HepG2 (cell line): ENCODE measurements around the gene GFER. TPM values are rescaled to one million over a fixed set of nuclear protein-coding genes. Genes with fewer than 3 reads are reported as not detected.

ENCODE experiments used
- ATF5 ChIP-seq: sonication (generic); formaldehyde crosslinking; IDR thresholded peaks from 2 replicates; pipeline ENCODE4 v1.4.0; 2020; ENCODE audit warnings: mild to moderate bottlenecking, low read depth, missing genetic modification reagents
- CAMTA2 ChIP-seq: sonication (generic); formaldehyde crosslinking; IDR thresholded peaks from 2 replicates; pipeline ENCODE4 v1.4.0; 2020; ENCODE audit warnings: mild to moderate bottlenecking, missing genetic modification reagents, borderline replicate concordance
- CC2D1A ChIP-seq: sonication (generic); formaldehyde crosslinking; IDR thresholded peaks from 2 replicates; pipeline ENCODE4 v1.8.1; 2023; ENCODE audit warnings: mild to moderate bottlenecking, missing genetic modification reagents
- REL ChIP-seq: sonication (generic); formaldehyde crosslinking; conservative IDR thresholded peaks from 2 replicates; pipeline ENCODE4 v1.8.0; 2022; ENCODE audit warnings: mild to moderate bottlenecking, missing genetic modification reagents, moderate library complexity
- SP1 ChIP-seq, 2 experiments: fragments of 450-650 bp in 1 of 2; sonication (generic) in 1 of 2; formaldehyde crosslinking in 1 of 2; IDR thresholded peaks; 2 replicates each; pipeline versions ENCODE4 v1.4.0 to v1.6.1; 2016 to 2020; ENCODE audit warnings: missing genetic modification reagents in 1 of 2
- TFDP2 ChIP-seq: sonication (generic); formaldehyde crosslinking; IDR thresholded peaks from 2 replicates; pipeline ENCODE4 v1.4.0; 2020; ENCODE audit warnings: missing genetic modification reagents
- ZNF205 ChIP-seq: IDR thresholded peaks from 2 replicates; pipeline ENCODE4 v1.6.1; 2018; ENCODE audit warnings: missing biosample characterization, missing genetic modification reagents
- polyA plus RNA-seq, 8 experiments: library from polyadenylated mRNA; depleted of rRNA in 3 of 8; stranded (reverse) in 7 of 8; unstranded in 1 of 8; fragments of >200 nt; fragmentation: Illumina TruSeq in 4 of 8; extraction: Trizol in 4 of 8; gene quantifications; 2 replicates each; pipeline versions ENCODE4 v1.2.1 to v1.2.3, GENCODE V29; 2011 to 2016; ENCODE audit warnings: low read depth in 4 of 8, missing spikeins in 1 of 8, mixed read lengths in 1 of 8; ENCODE audit not compliant: insufficient read depth in 1 of 8
- total RNA-seq, 5 experiments: library from RNA; depleted of rRNA; stranded (reverse); fragments of >200 nt; fragmentation: Illumina TruSeq; extraction: Trizol; gene quantifications; 2 replicates each; pipeline ENCODE4 v1.2.3, GENCODE V29; 2016; ENCODE audit warnings: low read depth in 1 of 5
- TF ChIP-seq, protein P1 (sequence below): sonication (generic); formaldehyde crosslinking; IDR thresholded peaks from 2 replicates; pipeline ENCODE4 v1.5.0; 2020; ENCODE audit warnings: mild to moderate bottlenecking, missing genetic modification reagents, borderline replicate concordance
- TF ChIP-seq, protein P2 (sequence below): IDR thresholded peaks from 2 replicates; pipeline ENCODE4 v1.6.1; 2016; ENCODE audit warnings: mild to moderate bottlenecking, missing biosample characterization, missing genetic modification reagents
- TF ChIP-seq, protein P3 (sequence below): IDR thresholded peaks from 2 replicates; pipeline ENCODE4 v1.4.0; 2020; ENCODE audit warnings: mild to moderate bottlenecking, missing genetic modification reagents

GFER gene
- total and polyA plus RNA-seq, 2 of the 13 experiments (the other 11 are each of a cell fraction or from before 2014, with no cell fraction given), result 28.6 to 71.7 TPM

DNA sequence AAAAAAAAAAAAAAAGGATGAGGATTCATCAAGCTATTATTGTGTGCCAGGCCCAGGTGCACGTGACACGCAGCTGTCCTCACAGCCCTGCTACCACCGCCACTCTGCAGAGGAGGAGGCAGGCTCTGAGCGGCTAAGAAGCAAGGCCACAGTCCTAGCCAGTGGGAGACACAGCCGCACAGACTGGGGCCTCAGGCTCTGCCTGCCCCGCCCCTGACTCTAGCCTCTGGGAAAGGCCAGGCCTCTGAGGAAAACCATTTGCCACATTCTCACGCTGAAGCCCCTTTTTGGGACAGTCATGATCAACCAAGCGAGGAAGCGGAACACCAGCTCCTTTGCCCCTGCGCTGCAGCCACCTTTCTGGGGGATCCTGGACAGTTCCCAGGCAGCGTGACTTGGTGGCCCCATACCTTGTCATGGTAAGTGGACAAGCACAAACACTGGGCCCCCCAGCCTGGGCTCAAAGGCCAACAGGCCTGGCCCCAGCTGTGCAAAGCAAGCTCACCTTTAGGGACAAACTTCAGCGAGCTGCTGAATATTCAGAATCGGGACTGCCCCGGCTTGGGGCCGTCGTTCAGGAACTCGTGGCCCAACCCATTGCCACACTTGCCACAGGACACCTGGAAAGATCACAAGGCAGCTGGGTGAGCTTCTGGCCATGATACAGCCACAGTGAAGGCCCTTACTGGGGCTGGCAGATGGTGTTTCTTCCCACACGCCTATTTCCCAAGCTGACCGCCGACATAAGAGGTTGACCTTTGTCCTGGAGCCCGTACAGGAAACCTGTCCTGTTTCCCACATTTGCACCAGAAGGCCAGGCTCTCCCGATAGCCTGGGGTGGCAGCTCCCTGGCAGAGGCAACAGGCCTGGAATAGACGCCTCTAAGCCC lies 43.5 kb upstream of the GFER start (continued):
- TF ChIP-seq, protein P1, sequence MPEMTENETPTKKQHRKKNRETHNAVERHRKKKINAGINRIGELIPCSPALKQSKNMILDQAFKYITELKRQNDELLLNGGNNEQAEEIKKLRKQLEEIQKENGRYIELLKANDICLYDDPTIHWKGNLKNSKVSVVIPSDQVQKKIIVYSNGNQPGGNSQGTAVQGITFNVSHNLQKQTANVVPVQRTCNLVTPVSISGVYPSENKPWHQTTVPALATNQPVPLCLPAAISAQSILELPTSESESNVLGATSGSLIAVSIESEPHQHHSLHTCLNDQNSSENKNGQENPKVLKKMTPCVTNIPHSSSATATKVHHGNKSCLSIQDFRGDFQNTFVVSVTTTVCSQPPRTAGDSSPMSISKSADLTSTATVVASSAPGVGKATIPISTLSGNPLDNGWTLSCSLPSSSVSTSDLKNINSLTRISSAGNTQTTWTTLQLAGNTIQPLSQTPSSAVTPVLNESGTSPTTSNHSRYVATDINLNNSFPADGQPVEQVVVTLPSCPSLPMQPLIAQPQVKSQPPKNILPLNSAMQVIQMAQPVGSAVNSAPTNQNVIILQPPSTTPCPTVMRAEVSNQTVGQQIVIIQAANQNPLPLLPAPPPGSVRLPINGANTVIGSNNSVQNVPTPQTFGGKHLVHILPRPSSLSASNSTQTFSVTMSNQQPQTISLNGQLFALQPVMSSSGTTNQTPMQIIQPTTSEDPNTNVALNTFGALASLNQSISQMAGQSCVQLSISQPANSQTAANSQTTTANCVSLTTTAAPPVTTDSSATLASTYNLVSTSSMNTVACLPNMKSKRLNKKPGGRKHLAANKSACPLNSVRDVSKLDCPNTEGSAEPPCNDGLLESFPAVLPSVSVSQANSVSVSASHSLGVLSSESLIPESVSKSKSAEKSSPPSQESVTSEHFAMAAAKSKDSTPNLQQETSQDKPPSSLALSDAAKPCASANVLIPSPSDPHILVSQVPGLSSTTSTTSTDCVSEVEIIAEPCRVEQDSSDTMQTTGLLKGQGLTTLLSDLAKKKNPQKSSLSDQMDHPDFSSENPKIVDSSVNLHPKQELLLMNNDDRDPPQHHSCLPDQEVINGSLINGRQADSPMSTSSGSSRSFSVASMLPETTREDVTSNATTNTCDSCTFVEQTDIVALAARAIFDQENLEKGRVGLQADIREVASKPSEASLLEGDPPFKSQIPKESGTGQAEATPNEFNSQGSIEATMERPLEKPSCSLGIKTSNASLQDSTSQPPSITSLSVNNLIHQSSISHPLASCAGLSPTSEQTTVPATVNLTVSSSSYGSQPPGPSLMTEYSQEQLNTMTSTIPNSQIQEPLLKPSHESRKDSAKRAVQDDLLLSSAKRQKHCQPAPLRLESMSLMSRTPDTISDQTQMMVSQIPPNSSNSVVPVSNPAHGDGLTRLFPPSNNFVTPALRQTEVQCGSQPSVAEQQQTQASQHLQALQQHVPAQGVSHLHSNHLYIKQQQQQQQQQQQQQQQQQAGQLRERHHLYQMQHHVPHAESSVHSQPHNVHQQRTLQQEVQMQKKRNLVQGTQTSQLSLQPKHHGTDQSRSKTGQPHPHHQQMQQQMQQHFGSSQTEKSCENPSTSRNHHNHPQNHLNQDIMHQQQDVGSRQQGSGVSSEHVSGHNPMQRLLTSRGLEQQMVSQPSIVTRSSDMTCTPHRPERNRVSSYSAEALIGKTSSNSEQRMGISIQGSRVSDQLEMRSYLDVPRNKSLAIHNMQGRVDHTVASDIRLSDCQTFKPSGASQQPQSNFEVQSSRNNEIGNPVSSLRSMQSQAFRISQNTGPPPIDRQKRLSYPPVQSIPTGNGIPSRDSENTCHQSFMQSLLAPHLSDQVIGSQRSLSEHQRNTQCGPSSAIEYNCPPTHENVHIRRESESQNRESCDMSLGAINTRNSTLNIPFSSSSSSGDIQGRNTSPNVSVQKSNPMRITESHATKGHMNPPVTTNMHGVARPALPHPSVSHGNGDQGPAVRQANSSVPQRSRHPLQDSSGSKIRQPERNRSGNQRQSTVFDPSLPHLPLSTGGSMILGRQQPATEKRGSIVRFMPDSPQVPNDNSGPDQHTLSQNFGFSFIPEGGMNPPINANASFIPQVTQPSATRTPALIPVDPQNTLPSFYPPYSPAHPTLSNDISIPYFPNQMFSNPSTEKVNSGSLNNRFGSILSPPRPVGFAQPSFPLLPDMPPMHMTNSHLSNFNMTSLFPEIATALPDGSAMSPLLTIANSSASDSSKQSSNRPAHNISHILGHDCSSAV (CRISPR knock-in tag), result no peak
- TF ChIP-seq CC2D1A (CRISPR knock-in tag) (no peak), ZNF205 (CRISPR knock-in tag) (no peak), TFDP2 (peak; percentile 35), ATF5 (CRISPR knock-in tag) (0 out of 2 replicates have a peak, but pooled peaks have one; percentile 31), SP1 (IDR thresholded peaks at IDR 0.05) (no peak), SP1 (CRISPR knock-in tag; IDR thresholded peaks at IDR 0.05) (no peak; the same call in none of the 2 replicates), REL (CRISPR knock-in tag) (peak; percentile 81), CAMTA2 (CRISPR knock-in tag) (peak; percentile 65; the same call in 1 of the 2 replicates)
- TF ChIP-seq, protein P2, sequence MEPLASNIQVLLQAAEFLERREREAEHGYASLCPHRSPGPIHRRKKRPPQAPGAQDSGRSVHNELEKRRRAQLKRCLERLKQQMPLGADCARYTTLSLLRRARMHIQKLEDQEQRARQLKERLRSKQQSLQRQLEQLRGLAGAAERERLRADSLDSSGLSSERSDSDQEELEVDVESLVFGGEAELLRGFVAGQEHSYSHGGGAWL, result 0 out of 2 replicates have a peak, but pooled peaks have one; percentile 11
- TF ChIP-seq, protein P3, sequence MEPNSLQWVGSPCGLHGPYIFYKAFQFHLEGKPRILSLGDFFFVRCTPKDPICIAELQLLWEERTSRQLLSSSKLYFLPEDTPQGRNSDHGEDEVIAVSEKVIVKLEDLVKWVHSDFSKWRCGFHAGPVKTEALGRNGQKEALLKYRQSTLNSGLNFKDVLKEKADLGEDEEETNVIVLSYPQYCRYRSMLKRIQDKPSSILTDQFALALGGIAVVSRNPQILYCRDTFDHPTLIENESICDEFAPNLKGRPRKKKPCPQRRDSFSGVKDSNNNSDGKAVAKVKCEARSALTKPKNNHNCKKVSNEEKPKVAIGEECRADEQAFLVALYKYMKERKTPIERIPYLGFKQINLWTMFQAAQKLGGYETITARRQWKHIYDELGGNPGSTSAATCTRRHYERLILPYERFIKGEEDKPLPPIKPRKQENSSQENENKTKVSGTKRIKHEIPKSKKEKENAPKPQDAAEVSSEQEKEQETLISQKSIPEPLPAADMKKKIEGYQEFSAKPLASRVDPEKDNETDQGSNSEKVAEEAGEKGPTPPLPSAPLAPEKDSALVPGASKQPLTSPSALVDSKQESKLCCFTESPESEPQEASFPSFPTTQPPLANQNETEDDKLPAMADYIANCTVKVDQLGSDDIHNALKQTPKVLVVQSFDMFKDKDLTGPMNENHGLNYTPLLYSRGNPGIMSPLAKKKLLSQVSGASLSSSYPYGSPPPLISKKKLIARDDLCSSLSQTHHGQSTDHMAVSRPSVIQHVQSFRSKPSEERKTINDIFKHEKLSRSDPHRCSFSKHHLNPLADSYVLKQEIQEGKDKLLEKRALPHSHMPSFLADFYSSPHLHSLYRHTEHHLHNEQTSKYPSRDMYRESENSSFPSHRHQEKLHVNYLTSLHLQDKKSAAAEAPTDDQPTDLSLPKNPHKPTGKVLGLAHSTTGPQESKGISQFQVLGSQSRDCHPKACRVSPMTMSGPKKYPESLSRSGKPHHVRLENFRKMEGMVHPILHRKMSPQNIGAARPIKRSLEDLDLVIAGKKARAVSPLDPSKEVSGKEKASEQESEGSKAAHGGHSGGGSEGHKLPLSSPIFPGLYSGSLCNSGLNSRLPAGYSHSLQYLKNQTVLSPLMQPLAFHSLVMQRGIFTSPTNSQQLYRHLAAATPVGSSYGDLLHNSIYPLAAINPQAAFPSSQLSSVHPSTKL (CRISPR knock-in tag), result peak; percentile 70
